ENCODE results near the gene KIFAP3. TPM values are rescaled to one million over a fixed set of nuclear protein-coding genes. Genes with fewer than 3 reads are reported as not detected.

Gene KIFAP3
- total RNA-seq, 1 donor from 2014 or later: 26.8 TPM

GRCh38 chr1:169892176-169892926, 182.1 kb downstream of the KIFAP3 start:
- intact Hi-C loops (cut with micrococcal nuclease): loop anchor here (2.0 to 5.0 kb wide), 10 partner anchors 182 to 1955 kb away; partner anchors contain the start of genes DCAF6, DNM3, F5 and FMO4

GRCh38 chr1:169891539-169891885, 183.0 kb downstream of the KIFAP3 start:
- intact Hi-C loops (cut with micrococcal nuclease): loop anchor here (1.0 to 5.0 kb wide), 12 partner anchors 21 to 1954 kb away; partner anchors contain the start of genes ATP1B1, DCAF6, DNM3 and F5

- intact Hi-C loops (cut with micrococcal nuclease): loop anchor here (1.0 to 5.0 kb wide), 12 partner anchors 20 to 1954 kb away; partner anchors contain the start of genes ATP1B1, DCAF6, DNM3 and F5
Measured at GRCh38 chr1:169890761-169891538, 183.5 kb downstream of the KIFAP3 start.

GRCh38 chr1:169889871-169890270, 184.6 kb downstream of the KIFAP3 start:
- intact Hi-C loops (cut with micrococcal nuclease): loop anchor here (2.0 to 5.0 kb wide), 10 partner anchors 19 to 1953 kb away; partner anchors contain the start of genes ATP1B1, DCAF6, DNM3 and F5

- intact Hi-C loops (cut with micrococcal nuclease): no loop called here
Measured at GRCh38 chr1:169886931-169887330, 187.6 kb downstream of the KIFAP3 start.

- intact Hi-C loops (cut with micrococcal nuclease): no loop called here
Measured at GRCh38 chr1:169886422-169886821, 188.1 kb downstream of the KIFAP3 start.

- intact Hi-C loops (cut with micrococcal nuclease): no loop called here
Measured at GRCh38 chr1:169885207-169885606, 189.3 kb downstream of the KIFAP3 start.

GRCh38 chr1:169884634-169885033, 189.9 kb downstream of the KIFAP3 start:
- intact Hi-C loops (cut with micrococcal nuclease): no loop called here

GRCh38 chr1:169882039-169882511, 192.4 kb downstream of the KIFAP3 start:
- intact Hi-C loops (cut with micrococcal nuclease): no loop called here

- intact Hi-C loops (cut with micrococcal nuclease): no loop called here
Measured at GRCh38 chr1:169879034-169879840, 195.3 kb downstream of the KIFAP3 start.

- intact Hi-C loops (cut with micrococcal nuclease): no loop called here
Measured at GRCh38 chr1:169878498-169878897, 196.0 kb downstream of the KIFAP3 start.

GRCh38 chr1:169877800-169878491, 196.5 kb downstream of the KIFAP3 start:
- intact Hi-C loops (cut with micrococcal nuclease): no loop called here

GRCh38 chr1:169874229-169874628, 200.3 kb downstream of the KIFAP3 start:
- intact Hi-C loops (cut with micrococcal nuclease): no loop called here

GRCh38 chr1:169873582-169874199, 200.8 kb downstream of the KIFAP3 start:
- intact Hi-C loops (cut with micrococcal nuclease): no loop called here

GRCh38 chr1:169872906-169873305, 201.6 kb downstream of the KIFAP3 start:
- intact Hi-C loops (cut with micrococcal nuclease): no loop called here

- intact Hi-C loops (cut with micrococcal nuclease): loop anchor here (2.0 kb wide), 1 partner anchor 19 kb away; no protein-coding TSS in a partner anchor
Measured at GRCh38 chr1:169871988-169872387, 202.5 kb downstream of the KIFAP3 start.

All from T-helper 1 cell treated with Interleukin-12 subunit alpha and Interleukin-12 subunit beta and Interleukin-4 antibody, amounts not matched to agents 30 ng/mL and 1 ng/mL, for 36 hours (primary cell).